HL-60/S4 treated with retinoic acid at 250 ng/mL for 4 days and 3 days (cell line): Measurements from ENCODE around the gene SERTAD2.

Experiments
- in situ Hi-C: fragments of 300-500 bp; cut with MboI; formaldehyde crosslinking; loops from 2 replicates; pipeline ENCODE4 v1.7.0; 2022; ENCODE audit warnings: low sequenced_read_pairs

Gene SERTAD2

DNA sequence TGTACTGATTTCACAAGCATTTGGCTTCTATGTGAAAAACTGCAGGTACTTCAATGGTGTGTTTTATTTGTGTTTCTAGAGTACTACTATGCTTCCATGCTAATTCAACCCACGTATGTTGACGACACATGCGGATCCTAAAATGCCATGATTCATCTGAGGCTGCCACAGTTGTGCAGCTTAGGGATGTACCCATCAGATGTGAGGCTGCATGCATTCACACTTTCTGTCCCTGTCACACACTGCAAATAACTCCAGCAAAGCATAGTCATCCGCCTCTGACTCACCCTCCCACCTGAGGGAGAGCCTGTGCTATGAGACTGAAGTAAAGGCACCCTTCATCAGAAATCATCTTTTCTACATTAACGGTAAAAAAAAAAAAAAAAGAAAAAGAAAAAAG, 22.1 kb upstream of the SERTAD2 start:
- in situ Hi-C loops = no loop called here

DNA sequence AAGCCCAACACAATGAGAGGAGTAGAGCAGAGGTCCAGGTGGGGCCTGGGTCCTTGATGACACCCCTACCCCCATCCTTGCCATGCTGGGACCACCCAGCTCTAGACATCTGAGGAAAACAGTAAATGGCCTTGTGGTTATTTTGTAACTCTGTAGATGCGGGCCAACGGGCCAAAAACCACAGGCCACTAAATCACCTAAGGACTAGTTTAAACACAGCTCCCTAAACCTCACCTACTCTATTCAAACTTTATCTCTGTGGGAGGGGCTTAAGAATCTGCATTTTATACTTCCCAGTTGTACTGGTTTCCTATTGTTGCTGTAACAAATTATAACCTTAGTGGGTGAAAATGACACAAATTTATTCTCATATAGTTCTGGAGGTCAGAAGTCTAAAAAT, 19.0 kb upstream of the SERTAD2 start:
- in situ Hi-C loops = no loop called here

DNA sequence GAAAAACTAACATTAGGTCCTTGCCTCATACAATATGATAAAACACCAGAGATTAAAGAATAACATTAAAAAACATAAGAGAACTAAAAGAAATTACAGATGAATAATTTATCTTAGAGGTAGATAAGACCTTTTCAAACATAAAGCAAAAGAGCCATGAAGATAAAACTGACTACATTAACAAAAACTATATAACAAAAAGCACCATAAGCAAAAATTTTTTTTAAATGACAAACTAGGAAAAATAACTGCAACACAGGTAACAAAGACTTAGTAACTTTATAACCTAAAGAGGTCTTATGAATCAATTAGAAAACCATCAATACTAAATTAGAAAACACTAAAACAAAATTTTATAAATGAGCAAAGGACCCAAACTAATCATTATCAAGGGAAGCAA, 16.3 kb upstream of the SERTAD2 start:
- in situ Hi-C loops = no loop called here

DNA sequence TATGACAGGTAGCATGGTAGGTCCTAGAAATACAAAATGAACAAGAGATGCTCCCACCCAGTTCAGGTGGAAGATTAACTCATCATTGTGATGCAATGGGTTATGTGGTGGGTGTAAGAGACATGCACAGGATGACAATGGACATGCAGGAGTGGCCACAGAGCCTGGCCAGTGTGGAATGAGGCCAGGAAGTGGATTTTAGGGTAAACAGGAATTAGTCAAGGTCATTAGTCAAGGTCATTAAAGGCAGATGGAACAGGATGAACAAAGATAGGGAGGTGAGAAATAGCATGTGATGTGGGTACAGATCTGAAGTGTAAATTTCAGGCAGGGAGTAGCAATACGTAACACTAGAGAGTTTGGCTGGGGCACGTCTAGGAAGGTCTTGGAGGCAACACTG, 15.6 kb upstream of the SERTAD2 start:
- in situ Hi-C loops = no loop called here

DNA sequence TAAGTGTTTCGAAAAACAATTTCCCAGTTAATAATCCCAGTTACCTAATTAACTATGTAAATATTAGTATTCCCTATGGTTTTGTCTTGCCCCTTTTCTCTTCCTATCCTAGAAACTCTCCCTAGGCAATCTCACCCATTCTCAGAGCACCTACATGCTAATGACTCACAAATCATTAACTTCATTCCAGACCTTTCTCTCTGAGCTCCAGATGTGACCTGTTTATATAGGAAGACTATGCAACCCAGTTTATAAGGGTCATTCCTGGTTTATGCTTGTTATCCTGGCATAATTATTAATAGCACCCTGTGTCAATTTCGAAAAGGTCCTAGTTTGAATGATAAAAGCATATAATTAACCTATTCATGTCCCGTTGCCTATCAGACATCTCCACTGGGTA, 14.8 kb upstream of the SERTAD2 start:
- in situ Hi-C loops = no loop called here

DNA sequence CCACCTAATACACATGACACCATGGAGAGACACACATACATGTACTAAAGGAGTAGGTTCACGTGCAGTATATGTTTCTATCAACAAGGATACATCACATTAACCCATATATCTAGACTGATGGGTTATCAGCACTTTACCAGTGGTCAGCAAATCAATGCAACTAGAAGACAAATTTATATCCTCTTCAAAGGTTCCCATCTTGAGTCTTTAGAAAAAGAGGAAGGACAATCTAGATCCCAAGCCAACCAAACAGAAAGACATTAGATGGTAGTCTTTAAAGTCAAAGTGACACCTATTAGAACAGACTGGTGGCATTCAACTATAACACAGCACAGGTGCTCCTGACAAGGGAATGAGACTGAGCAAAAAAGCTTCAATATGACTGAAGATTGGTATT, 13.8 kb upstream of the SERTAD2 start:
- in situ Hi-C loops = no loop called here

DNA sequence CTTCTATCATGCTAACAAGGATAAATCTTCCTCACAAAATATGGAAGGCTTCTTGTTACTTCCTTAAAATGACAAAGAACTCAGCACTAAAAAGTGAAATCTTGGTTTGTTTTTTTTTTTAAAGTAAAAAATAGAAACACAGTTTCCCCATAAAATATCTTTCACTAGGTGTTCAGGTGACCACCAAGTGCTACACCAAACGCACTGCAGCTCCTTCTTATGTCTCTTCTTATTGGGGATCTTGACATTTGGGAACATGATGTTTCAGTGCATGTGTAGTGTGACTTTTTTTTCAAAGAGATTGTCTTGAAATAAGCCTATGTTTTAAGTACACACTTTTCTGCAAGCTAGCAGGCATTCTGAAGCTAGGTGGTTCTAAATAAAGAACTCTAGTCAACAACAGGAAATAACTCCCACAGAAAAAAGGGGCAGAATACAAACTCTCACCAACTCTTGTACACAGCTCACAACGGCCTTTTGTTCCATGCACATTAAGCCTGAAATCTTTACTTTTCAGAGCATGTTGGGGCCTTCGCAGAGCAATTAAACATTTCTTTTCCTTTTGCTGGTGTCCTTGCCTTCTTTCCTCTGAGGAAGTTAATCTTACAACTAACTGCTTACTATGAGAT, 13.2 kb upstream of the SERTAD2 start:
- in situ Hi-C loops = no loop called here

DNA sequence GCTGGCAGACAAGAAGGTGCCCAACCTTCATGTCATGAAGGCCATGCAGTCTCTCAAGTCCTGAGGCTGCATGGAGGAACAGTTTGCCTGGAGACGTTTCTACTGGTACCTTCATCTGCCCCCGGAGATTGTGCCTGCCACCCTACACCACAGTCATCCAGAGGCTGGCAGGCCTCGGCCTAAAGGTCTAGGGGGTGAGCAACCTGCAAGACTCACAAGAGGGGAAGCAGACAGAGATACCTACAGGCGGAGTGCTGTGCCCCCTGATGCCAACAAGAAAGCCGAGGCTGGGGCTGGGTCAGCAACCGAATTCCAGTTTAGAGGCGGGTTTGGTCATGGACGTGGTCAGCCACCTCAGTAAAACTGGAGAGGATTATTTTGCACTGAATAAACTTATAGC, 12.0 kb upstream of the SERTAD2 start:
- in situ Hi-C loops = no loop called here

DNA sequence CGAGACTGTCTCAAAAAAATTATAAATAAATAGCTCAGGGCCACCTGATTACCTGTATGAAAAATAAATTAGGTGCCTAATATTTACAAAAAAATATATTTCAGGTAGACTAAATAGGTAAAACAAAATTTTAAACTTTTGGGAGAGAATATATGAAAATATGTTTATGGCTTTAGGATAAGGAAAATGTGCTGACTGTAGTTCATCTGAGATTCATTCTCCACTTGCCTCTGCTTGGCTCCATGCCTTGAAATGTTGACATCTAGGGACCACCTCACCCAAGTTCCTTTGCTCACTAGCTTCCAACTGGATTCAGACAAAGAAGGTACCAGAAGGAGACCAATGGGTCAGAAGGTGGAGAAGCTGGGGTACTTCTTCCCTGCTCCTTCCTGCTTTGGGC, 9.7 kb upstream of the SERTAD2 start:
- in situ Hi-C loops = no loop called here

DNA sequence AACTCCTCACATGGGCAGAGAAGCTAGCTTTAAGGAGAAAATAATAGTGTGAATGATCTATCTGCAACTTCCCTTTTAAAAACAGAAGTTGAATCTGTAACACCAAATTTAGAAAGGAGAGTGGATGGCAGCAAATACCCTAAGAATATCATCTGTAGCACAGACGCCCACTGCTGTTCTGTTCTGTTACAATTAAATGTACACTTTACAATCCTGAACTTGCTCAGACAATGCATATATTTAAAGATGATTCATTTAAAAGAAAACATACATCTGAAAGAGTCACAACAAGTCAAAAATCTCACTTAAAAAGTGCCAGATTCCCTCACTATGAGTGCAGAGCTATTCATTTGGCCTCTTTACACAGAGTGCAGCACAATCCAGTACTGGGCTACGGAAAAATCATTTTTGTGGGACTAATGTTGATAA, 8.0 kb upstream of the SERTAD2 start:
- in situ Hi-C loops = no loop called here

DNA sequence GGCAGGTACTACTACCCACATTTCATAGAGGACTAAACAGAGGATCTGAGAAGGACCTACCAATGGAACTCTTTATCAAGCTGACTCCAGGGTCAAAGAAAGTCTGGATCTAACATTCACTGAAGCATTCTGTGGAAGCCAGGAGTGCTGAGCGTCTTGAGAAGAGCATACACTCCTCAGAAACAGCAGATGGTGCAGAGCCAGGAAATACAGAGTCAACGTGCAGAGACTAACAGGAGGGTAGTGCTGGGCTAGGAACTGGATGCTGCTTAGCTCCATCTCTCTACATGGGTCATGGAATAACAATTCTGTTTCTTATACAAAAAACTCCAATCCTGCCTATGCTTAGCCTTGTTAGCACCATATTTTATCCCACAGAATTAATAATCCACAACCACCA, 5.5 kb upstream of the SERTAD2 start:
- in situ Hi-C loops = loop anchor here (10.0 kb wide), 1 partner anchor 76 kb away; no protein-coding TSS in a partner anchor

DNA sequence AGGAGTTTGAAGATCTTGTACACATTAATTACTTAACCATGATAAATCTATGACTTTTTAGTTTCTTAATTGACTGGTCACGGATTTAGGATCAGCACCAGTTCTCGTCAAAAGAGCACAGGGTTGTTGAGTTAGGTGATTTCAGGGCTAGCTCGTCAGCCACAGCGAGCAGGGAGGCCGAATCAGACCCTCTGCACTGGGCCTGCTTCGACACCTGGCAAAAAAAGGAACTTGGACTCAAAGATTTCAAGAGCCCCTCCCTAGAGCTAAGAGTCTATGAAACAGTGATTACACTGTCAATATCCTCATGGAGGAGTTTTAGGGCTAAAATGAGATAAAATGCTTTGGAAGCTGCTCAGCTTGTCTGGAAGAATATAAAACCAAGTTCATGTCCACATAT, 4.6 kb upstream of the SERTAD2 start:
- in situ Hi-C loops = loop anchor here (10.0 kb wide), 1 partner anchor 77 kb away; no protein-coding TSS in a partner anchor

DNA sequence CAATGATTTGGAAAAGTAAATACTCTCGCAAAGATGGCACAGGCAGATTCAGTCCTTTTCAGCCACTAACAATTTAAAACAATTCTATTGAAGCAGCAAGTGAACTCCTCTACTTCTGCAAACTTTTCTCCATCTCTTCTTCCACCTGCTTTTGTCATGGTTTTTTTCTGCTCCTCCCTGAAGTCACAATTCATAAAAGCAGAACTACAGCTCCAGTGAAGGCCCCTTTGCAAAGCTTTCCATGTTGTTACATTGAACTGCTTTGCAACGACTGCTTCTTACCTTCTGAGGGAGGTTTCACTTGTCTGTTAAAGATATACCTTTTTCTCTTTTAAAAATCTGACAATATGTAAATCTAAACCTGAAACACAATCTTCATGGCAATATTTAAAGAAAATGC, 3.7 kb upstream of the SERTAD2 start:
- in situ Hi-C loops = loop anchor here (10.0 kb wide), 1 partner anchor 77 kb away; no protein-coding TSS in a partner anchor

DNA sequence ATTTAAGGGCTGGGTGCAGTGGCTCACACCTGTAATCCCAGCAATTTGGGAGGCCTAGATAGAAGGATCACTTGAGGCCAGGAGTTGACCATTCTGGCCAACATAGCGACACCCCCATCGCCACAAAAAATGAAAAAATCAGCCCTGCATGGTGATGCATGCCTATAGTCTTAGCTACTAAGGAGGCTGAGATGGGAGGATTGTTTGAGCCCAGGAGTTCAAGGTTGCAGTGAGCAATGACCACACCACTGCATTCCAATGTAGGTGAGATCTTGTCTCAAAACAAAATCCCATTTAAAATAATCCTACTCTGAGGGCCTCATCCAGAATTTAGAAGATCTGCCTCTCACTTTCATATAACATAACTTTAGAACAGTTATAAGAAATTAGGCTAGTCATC, 2.7 kb upstream of the SERTAD2 start:
- in situ Hi-C loops = loop anchor here (10.0 kb wide), 1 partner anchor 78 kb away; no protein-coding TSS in a partner anchor

DNA sequence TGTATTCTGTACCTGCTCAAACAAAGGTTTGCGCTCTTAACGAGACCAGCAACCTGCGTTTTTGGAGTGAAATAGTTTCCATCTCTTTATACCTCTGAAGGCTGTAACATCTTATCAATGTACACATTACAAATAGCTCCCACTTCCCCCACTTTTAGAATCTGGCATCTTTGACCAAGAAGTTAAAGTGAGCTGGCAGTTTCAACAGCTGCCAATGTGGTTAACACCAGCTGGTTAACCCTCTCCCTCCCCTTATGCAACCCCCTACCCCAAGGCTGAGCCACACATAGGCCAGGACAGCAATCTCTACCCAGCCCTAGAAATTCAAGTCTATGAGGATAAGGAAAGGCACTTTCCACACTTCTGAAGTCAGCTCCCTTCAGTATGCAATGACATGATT, 2.2 kb upstream of the SERTAD2 start:
- in situ Hi-C loops = loop anchor here (10.0 kb wide), 1 partner anchor 79 kb away; no protein-coding TSS in a partner anchor

DNA sequence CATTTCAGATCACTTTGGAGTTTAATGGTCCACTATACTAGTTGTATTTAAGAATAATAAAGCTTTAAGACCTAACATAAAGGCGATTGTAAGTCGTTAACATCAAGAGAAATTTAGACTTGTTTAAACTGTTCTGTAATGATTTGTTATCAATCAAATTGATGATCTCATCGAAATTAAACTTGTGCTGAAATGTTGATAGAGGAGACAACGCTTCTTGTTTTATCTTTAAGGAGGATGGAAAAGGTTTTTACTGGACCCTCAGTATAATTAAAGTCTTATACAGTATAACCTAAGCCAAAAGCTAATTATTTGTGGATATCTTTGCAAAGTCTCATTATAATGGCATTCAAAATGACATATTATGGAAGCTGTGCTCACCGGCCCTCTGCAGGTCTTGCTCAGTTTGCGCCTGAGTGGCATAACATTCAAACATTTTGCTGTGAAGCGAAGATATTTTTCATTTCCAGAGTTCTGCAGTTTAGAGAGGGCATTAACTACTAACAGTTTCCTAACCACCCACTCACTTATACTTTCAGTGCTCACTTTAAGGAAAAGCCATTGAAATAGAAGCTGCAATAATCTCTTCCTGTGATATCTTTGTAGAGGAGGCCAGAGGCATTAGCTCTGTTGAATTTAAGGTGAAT, 1.4 kb upstream of the SERTAD2 start:
- in situ Hi-C loops = loop anchor here (10.0 kb wide), 1 partner anchor 80 kb away; no protein-coding TSS in a partner anchor

DNA sequence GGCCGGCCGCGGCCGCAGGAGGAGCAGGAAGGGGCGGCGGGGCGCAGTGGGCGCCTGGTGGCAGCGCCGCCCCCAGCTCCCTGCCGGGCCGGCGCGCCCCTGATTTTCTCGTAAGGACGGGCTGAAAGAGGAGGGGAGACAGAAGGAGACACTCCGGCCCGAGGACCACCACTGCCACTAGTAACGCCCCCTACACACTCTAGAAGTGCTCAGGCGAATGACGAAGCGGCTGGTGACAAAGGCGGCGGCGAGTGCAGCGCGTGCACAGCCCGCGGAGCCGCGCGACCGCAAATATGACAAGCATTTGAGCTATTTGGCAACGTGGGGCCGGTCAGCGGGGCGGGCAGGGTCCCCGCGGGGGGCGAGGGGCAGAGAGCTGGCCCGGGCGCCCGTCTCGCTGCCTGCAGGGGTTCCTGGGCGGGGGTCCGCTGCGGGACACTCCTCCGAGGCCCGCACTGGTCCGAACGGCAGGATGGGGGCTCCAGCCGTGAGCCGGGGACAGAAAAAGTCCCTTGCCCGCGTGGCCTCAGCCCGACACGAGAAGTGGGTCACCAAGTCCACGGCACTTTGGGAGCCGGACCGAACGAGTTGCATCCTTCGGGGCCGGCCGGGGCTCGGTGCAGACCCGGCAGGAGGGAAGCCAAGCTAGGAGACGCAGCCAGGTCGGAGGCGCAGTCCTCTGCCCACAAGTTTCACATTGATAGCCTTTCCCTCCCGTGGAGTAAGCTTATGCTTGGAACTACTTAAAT, 524 bp upstream of the SERTAD2 start:
- in situ Hi-C loops = loop anchor here (10.0 kb wide), 1 partner anchor 81 kb away; no protein-coding TSS in a partner anchor

DNA sequence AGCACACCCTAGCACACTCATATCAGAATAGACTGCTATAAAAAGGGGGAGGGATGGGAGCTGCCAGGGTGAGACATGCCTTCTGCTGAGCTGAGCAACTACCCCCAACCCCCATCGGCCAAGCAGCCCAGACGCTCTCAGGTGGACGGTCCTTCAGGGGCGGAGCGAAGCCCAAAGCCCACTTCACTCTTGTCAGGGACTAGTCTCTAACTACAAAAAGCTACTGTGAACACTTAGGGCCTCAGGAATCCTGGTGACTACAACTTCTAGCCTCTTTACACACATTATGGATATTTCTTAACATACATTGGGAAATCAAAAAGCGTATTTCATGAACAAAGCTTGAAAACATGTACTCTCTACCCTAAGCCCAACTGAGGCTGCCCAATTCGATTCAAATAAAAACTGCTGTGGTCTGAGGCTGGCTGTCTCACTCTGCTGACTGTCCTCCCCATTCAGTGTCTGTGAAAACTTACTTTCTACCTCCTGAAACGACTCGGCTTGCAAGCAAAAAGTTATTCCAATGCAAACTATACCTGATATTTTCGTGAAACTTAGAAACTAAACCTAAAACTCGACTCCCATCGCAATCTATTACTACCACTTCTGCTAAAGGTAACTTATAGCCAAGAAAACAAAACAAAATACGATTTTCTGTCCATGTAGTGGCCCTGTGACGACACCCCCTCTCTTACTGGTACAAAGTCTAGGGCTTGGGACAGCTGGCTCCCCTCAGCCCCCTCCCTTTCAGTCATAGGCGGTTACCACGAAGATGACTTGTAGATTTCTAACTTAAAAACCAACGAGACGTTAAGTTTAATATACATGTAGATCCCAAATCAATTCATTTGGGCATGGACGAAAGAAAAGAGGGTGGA, 1.2 kb downstream of the SERTAD2 start:
- in situ Hi-C loops = loop anchor here (10.0 kb wide), 1 partner anchor 82 kb away; no protein-coding TSS in a partner anchor

DNA sequence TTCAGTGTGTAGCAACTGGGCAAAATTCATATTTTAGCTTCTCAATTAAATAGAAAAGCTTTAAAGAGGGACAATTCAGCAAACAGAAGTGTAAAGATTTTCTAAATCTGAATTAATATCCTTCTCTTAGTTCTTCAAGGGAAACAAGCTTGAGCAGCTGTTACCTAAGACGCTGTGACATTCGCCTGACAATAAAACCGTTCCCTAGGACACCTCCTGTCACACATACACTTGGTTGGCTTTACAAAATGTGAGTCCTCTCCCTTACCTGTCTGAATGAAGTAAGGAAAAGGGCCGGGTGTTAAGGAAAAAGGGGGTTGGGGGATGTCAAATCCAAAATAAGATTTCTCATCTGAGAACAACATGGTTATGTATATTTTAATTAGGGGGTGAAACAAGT, 2.1 kb downstream of the SERTAD2 start:
- in situ Hi-C loops = loop anchor here (10.0 kb wide), 1 partner anchor 83 kb away; no protein-coding TSS in a partner anchor

DNA sequence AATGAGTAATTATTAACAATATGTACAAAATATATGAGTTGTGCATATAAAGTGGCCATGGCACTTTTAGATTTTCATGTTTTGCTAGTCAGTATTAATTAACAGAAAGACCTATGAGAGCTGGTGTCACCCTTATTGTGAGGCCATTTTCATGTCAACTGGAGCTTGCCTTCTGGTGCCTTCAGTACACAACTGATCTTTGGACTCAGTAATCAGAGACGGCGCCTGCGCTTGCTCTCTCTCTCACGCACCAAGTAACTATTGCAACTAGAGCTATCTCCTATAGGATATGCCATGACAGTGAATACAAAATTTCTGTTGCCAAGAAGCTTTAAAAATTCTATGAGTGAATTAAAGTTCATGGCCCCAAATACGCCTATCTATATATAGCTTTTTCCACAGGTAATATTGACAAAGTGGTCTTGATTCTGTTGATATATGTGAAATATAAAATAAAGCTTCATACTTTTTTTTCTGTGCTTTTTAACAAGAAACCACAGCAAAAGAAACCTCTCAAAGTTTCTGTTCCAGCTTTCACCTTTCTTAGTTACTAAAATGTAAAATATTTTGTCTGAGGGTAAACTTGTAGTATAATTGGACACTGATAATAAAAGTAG, 2.9 kb downstream of the SERTAD2 start:
- in situ Hi-C loops = loop anchor here (10.0 kb wide), 1 partner anchor 84 kb away; no protein-coding TSS in a partner anchor
